KMS-11 (cell line): Measurements from ENCODE around the gene DRGX.

ENCODE experiments used
- H2AFZ ChIP-seq: fragments of 200-600 bp; sonication (generic); 2 replicates; pipeline ENCODE4 v1.6.1; 2016; ENCODE audit warnings: antibody characterized with exemption, mixed run types, low read depth
- H3K27ac ChIP-seq: fragments of 200-600 bp; sonication (generic); 2 replicates; pipeline ENCODE4 v1.6.1; 2016; ENCODE audit warnings: mild to moderate bottlenecking, mixed run types
- H3K27me3 ChIP-seq: fragments of 200-600 bp; sonication (generic); 2 replicates; pipeline ENCODE4 v1.6.1; 2017; ENCODE audit warnings: mild to moderate bottlenecking, low read depth, mixed run types, moderate library complexity; ENCODE audit not compliant: insufficient read depth
- H3K36me3 ChIP-seq: fragments of 200-600 bp; sonication (generic); 2 replicates; pipeline ENCODE4 v1.6.1; 2017; ENCODE audit warnings: mild to moderate bottlenecking, mixed run types; ENCODE audit not compliant: insufficient read depth
- H3K4me1 ChIP-seq: fragments of 200-600 bp; sonication (generic); 2 replicates; pipeline ENCODE4 v1.6.1; 2016; ENCODE audit warnings: mild to moderate bottlenecking, low read depth, mixed run types; ENCODE audit not compliant: poor library complexity, severe bottlenecking
- H3K4me2 ChIP-seq: fragments of 200-600 bp; sonication (generic); 2 replicates; pipeline ENCODE4 v1.7.0; 2016; ENCODE audit warnings: mild to moderate bottlenecking, mixed run types
- H3K4me3 ChIP-seq: fragments of 200-600 bp; sonication (generic); IDR thresholded peaks from 2 replicates; pipeline ENCODE4 v1.6.1; 2017; ENCODE audit warnings: low read depth, low read length, mixed read lengths; ENCODE audit not compliant: insufficient read depth
- H3K79me2 ChIP-seq: fragments of 200-600 bp; sonication (generic); 2 replicates; pipeline ENCODE4 v1.6.1; 2016; ENCODE audit warnings: low read depth, mixed run types; ENCODE audit not compliant: insufficient read depth
- H3K9ac ChIP-seq: fragments of 200-600 bp; sonication (generic); 2 replicates; pipeline ENCODE4 v1.6.1; 2016; ENCODE audit warnings: mild to moderate bottlenecking, mixed run types
- H4K20me1 ChIP-seq: fragments of 200-600 bp; sonication (generic); 2 replicates; pipeline ENCODE4 v1.6.1; 2016; ENCODE audit warnings: mild to moderate bottlenecking, mixed run types; ENCODE audit not compliant: insufficient read depth
- TF ChIP-seq, protein P1 (sequence below): fragments of 200-600 bp; sonication (generic); conservative IDR thresholded peaks from 2 replicates; pipeline ENCODE4 v1.6.1; 2017; ENCODE audit warnings: low read depth, mild to moderate bottlenecking, antibody characterized with exemption, low read length, moderate library complexity, mixed read lengths

The DRGX gene

DNA sequence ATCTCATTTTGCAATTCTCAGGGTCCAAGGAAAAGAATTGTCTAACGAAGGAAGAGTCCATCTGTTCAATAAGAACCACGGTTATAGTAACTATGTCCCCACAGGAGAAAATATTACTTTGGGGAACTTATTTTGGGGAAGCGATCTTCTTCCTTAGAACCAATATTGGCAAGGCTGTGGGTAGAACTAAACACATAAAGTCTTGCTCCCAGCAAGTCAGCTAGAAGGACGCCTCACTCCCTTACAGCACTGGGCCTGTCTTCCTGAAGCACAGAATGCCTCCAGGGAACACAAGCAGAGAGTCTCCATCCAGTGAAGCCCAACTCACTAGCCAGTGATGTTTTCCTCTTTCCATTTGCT, 66.8 kb downstream of the DRGX start:
- Histone ChIP-seq H3K27ac (no peak overlapping the region), H3K79me2 (no peaks in the 10 kb centered on the region), H3K4me1 (no peaks in the 10 kb centered on the region), H4K20me1 (no peaks in the 10 kb centered on the region), H3K36me3 (no peaks in the 10 kb centered on the region), H3K4me3 (no peak overlapping the region), H3K27me3 (no peaks in the 10 kb centered on the region), H3K4me2 (no peak overlapping the region), H2AFZ (no peak overlapping the region), H3K9ac (no peak overlapping the region)
- TF ChIP-seq, protein P1, sequence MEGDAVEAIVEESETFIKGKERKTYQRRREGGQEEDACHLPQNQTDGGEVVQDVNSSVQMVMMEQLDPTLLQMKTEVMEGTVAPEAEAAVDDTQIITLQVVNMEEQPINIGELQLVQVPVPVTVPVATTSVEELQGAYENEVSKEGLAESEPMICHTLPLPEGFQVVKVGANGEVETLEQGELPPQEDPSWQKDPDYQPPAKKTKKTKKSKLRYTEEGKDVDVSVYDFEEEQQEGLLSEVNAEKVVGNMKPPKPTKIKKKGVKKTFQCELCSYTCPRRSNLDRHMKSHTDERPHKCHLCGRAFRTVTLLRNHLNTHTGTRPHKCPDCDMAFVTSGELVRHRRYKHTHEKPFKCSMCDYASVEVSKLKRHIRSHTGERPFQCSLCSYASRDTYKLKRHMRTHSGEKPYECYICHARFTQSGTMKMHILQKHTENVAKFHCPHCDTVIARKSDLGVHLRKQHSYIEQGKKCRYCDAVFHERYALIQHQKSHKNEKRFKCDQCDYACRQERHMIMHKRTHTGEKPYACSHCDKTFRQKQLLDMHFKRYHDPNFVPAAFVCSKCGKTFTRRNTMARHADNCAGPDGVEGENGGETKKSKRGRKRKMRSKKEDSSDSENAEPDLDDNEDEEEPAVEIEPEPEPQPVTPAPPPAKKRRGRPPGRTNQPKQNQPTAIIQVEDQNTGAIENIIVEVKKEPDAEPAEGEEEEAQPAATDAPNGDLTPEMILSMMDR, result no peak

DNA sequence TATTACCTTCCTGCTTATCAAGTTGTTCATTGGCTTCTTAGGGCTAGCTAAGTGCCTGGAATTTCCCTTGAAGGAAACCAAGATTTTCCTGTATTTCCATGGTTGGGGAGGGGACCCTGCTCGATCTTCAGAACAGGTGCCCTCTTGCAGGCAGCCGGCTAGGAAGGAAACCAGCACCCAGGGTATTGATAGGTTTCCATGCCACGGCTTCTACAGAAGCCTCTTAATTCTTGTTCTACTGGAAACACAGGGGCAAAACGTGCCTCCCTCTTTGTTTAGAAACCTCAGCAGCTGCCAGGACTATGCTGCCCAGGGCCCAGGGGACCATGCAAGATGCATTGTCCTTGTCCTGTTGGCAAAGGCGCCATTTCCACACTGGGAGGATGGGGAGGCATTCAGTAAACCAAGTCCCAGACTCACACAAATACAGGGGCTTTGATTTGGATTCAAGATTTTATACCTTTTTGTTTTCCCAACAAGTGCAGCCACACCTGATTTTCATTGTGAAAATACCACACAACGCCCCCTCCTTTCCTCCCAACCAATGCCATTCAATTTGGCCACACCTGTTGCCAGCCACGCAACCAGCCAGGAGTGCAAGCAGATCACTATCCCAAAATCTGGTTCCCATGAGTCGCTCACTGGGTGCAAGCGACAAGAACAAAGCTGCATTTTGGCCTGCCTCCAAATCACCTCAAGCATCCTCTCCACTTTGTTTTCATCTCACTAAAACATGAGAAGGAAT, 67.3 kb downstream of the DRGX start:
- H4K20me1 ChIP-seq, result no peaks in the 10 kb centered on the region
- no peaks in the 10 kb centered on the region for H3K36me3 ChIP-seq
- H3K4me3 ChIP-seq, result no peak overlapping the region
- TF ChIP-seq, protein P1, result no peak
- H3K27ac ChIP-seq, result no peak overlapping the region
- H2AFZ ChIP-seq, result no peak overlapping the region
- no peaks in the 10 kb centered on the region for H3K4me1 ChIP-seq
- H3K79me2 ChIP-seq, result no peaks in the 10 kb centered on the region
- H3K9ac ChIP-seq, result no peak overlapping the region
- no peak overlapping the region for H3K4me2 ChIP-seq
- H3K27me3 ChIP-seq, result no peaks in the 10 kb centered on the region

DNA sequence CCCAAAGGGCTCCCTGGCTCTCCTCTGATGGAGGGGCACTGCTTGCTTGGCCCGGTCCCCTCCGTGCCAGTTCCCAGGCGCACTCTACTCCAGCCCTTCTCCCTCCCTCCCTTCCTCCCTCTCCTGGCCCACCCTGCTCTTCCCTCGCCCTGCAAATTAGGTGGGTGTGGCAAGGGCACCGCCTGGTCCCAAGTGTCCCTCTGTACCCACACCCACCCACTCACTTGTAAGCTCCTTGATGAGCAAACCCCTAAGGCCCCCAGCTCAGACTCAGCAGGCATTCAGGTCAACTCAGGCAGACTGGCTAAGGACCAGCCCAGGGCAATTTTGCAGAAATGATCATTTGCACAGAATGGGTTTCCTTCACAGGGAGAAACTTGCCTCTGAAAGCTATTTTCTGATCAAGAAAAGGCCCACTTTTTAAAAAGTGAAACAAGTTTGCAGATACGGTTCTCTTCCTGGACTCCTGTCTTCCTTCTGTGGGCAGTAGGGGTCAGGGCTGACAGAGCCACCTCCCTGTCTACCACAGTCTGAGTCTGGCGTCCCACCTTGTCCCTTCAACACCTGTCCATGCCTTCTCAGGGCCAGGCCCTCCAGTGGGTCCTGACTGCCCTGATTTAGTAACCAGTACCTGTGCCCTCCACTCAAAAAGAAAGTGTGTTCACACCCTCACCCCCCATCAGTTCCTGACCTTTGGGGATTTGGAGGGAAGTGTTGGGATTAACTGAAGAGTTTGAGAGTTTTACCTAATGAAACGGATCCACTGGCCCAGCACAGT, 68.7 kb downstream of the DRGX start:
- H3K27me3 ChIP-seq, result no peaks in the 10 kb centered on the region
- H4K20me1 ChIP-seq, result no peaks in the 10 kb centered on the region
- H3K4me1 ChIP-seq, result no peaks in the 10 kb centered on the region
- no peak overlapping the region for H3K27ac ChIP-seq
- H3K36me3 ChIP-seq, result no peaks in the 10 kb centered on the region
- no peak overlapping the region for H3K4me2 ChIP-seq
- H2AFZ ChIP-seq, result no peak overlapping the region
- H3K9ac ChIP-seq, result no peak overlapping the region
- H3K4me3 ChIP-seq, result no peak overlapping the region
- TF ChIP-seq, protein P1, result no peak
- H3K79me2 ChIP-seq, result no peaks in the 10 kb centered on the region

DNA sequence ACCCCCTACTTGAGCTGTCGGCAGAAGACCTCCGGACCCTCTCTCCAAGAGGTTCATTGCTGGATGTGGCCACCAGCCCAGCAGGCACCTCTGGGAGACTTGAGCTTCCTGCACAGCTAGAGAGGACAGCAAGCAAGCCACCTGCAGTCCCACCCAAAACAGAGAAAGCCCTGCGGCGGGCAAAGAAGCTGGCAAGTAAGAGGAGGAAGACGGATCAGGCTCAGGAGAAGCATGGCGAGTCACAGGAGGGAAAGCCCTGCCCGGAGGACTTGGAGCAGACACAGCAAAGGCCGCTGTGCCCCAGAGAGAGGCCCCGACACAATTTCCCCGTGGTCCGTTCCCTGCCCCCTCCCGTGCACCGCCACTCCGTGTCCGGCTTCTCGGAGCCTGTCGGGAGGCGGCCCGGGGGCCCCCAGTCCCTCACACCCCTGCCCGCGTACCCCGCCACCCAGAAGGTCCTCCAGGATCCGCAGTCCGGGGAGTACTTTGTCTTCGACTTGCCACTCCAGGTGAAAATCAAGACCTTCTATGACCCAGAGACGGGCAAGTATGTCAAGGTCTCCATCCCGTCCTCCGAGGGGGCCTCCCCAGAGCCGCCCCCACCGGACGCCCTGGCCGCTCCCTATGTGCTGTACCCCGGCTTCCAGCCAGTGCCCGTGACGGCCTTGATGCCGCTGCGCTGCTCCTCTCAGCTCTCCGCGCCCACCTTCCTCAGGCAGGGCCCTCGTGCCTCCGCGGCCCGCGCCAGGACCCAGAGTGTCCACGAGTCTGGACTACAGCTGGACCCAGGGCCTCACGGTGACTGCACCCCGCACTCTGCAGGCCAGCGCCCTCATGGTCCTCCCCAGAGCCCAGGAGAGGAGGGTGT, 69.7 kb downstream of the DRGX start:
- TF ChIP-seq, protein P1, result no peak
- Histone ChIP-seq H3K27ac (no peak overlapping the region), H3K36me3 (no peaks in the 10 kb centered on the region), H3K9ac (no peak overlapping the region), H3K79me2 (no peaks in the 10 kb centered on the region), H3K4me2 (no peak overlapping the region), H2AFZ (no peak overlapping the region), H3K4me1 (no peaks in the 10 kb centered on the region), H4K20me1 (no peaks in the 10 kb centered on the region), H3K27me3 (no peaks in the 10 kb centered on the region), H3K4me3 (no peak overlapping the region)
